SKM-1 (cell line): ENCODE results near the gene TMC5.
A peak's percentile ranks its signal among the peaks of the same experiment; 100 is the strongest.

Source experiments
- DNase-seq: peaks from one replicate; lab custom pipeline; 2025; ENCODE audit not compliant: unreplicated experiment; lab: John Stamatoyannopoulos, UW

Gene TMC5

DNA sequence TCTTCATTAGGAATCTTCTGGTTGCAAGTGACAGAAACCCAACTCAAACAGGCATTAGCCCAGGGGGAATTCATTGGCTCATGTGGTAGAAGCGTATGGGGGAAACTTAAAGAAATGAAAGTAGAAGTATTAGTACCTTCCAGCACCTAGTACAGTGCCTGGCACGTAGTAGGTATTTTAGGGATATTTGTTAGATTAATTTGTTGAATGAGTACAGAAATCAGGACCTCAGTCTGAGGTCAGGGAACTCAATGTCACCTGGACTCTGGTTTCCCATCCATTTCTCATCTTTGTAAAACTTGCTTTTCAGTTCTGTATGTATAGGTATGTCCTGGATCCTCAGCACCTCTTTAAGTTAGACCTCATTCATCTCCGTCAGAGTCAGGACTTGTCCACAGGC, 32.5 kb downstream of the TMC5 start:
- DNase-seq = no peak

DNA sequence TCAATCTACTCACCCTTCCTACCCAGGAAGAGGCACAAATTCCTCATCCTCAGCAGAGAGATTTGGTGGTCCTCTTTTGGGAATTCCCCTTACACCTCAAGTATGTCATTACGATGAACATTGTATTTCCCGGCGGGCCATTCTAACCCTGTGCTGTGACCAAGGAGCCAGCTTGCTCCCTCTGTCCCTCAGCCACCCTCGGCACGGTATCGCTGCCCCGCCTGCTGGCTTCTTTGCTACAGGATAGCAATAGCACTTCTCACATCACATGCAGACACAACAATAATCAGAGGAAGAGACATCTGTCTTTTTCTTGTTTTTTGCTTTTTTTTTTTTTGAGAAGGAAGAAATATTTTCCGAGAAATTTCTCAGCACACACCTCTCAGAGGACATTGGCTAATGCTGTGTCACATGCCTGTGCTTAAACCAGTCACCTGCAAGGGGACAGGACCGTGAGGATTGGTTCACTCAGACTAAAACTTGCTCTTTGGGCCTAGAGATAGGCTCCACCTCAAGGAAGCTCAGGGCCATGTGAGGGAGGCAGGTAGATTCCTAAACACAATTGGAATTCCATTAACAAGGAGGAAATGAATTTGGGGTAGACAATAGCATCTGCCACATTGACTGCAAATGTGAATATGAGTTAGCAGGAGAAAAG, 41.2 kb downstream of the TMC5 start:
- no peak for DNase-seq

DNA sequence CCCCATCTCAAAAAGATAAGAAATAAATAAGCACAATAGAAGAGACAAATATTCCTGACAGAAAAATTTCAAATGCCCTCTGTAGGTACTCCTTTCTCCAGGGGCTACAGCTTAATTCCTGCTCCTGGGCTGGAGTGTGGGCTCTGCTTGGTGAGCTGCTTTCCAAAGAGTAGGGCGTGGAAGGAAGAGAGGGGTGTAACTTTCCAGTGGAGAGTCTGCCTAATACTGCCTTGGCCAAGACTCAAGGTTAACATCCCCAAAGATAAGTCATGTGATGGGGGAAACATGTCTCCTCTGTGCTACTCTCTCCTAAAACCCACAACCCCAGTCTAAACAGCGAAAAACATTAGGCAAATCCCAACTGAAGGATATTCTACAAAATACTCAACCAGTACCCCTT, 42.7 kb downstream of the TMC5 start:
- DNase-seq = no peak

DNA sequence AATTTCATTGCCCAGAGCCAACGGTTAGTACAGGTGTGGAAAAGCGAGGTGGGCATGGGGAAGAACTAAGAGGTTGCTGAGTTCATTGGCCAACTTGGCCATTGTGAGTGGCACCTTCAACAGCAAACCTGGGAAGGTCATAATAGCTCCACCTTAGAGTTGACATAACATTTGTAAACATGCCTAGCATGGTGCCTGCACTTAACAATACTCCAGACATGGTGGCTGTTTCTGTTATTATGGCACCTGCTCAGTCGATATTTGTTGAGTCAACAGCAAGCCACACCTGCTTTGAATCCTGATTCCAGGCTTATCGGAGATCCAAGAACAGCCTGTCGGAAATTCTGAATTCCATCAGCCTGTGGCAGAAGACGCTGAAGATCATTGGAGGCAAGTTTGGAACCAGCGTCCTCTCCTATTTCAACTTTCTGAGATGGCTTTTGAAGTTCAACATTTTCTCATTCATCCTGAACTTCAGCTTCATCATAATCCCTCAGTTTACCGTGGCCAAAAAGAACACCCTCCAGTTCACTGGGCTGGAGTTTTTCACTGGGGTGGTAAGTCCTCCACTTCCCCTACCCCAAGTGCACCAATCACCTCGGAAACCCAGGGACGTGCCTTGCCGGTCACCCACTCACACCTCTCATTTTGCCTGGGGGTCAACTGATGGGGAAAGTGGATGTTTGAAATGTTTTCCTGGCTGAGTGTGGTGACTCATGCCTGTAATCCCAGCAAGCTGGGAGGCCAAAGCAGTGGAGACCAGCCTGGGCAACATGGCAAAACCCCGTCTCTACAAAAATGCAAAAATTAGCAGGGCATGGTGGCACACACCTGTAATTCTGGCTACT, 46.0 kb downstream of the TMC5 start:
- DNase-seq = no peak

DNA sequence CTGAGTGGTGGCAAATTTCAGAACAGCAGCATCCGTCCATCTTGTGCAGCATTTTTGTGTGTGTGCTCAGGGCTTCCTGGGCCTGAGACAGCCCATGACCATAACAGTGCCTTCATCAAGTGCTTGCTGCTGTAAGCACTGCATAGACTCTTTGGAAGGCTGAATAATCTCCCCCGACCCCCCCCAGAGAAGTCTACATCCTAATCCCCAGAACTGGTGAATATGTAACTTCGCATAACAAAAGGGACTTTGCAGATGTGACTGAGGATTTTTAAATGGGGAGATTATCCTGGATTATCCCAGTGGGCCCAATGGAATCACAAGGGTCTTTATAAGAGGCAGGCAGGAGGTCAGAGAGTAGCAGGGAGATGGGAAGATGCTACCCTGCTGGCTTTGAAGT, 50.6 kb downstream of the TMC5 start:
- no peak for DNase-seq

DNA sequence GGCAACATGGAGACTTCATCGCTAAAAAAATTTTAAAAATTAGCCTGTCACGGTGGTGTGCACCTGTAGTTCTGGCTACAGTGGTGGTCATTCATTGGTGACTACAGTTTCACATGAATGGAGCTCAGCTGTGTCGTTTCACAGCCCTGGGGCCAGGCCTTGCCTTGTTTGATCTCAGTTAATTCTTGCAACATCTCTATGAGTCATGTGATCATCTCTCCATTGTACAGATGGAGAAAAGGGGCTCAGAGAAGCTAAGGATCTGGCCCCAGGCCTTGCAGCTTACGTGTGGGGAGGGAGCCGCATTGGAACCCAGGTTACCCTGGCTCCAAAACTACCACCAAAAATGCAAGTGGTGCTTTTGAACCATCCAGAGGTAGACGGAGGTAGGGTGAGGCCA, 54.8 kb downstream of the TMC5 start:
- DNase-seq = no peak

DNA sequence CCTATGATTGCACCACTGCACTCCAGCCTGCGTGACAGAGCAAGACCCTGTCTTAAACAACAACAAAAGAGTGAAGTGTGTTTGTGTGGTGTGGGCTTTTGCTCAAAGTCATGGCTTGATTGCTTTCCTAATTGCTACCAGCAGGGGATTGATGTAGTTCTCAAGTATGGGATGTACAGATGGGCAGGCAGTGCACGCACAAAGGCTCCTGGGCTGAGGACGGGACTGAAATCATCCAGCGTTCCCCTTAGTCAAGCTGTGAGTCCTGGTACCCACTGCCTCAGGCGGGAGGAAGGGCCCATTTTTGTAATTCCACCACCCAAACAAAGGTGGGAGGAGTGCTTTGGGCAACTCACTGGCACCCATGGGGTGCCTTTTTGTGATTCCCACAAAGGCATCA, 56.9 kb downstream of the TMC5 start:
- no peak for DNase-seq

DNA sequence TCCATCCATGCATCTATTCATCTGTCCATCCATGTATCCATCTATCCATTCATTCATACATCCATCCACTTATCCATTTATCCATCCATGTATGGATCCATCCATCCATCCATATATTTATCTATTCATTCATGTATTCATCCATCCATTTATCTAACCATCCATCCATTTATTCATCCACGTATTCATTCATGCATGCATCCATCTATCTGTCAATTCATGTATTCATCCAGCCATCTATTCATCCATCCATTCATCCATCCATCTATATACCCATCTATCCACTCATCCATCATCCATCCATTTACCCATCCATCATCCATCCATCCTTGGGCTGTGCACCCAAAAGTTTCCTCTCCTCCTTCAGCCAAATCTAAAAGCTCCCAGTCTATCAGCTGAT, 60.8 kb downstream of the TMC5 start:
- no peak for DNase-seq

DNA sequence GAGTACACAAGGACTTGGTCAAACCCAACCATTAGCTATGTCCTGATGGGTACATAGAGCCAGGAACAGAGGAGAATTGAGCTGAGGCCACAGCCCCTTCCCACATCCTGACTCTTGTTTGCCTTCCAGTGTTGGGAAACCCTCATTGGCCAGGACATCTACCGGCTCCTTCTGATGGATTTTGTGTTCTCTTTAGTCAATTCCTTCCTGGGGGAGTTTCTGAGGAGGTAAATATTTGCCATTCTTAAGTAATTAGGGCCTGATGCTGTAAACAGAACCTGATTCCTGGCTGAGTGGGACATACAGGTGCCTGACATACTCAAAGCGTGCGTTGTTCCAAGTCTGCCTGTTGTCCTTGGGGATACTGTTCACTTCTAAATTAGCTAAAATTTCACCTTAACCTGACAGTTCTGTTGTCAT, 61.6 kb downstream of the TMC5 start:
- no peak for DNase-seq

DNA sequence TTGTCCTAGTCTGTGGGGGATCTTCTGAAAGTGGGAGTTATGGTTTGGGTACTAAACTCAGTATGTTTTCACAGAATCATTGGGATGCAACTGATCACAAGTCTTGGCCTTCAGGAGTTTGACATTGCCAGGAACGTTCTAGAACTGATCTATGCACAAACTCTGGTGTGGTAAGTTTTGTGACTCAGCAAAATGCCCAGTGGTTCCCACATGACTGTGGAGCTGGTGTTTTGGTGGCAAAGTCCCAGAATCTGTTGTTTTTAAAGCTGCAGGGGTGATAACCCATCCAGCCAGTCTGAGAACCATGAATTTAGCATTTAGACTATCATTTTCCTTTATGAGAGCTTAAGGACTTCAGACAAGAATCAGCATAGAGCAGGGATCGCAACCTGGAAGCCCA, 63.6 kb downstream of the TMC5 start:
- no peak for DNase-seq

DNA sequence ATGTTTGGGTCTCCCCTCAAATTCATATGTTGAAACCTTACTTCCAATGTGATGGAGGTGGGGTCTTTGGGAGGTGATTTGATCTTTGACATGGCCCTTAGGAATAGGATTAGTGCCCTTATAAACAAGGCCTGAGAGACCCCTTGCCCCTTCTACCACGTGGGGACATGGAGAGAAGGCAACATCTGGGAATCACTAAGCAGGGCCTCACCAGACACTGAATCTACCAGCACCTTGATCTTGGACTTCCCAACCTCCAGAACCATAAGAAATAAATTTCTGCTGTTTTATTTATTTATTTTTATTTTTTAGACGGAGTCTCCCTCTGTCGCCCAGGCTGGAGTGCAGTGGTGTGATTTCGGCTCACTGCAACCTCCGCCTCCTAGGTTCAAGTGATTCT, 64.1 kb downstream of the TMC5 start:
- DNase-seq = no peak

DNA sequence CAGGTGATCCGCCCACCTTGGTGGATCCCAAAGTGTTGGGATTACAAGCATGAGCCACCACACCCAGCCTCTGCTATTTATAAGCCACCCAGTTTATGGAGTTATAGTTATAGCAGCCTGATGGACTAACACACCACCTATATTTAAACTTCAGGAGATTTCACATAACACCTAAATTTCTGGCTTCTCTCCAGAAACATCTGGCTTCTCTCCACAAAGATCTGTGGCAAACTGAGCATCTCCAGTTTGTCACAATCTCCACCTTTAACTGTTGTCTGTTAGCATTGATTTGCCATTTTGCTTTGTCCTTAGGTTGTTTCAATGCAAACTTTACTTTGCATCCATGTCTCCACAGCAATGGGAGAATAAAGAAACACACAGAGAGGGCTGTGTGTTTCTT, 64.6 kb downstream of the TMC5 start:
- DNase-seq = no peak

DNA sequence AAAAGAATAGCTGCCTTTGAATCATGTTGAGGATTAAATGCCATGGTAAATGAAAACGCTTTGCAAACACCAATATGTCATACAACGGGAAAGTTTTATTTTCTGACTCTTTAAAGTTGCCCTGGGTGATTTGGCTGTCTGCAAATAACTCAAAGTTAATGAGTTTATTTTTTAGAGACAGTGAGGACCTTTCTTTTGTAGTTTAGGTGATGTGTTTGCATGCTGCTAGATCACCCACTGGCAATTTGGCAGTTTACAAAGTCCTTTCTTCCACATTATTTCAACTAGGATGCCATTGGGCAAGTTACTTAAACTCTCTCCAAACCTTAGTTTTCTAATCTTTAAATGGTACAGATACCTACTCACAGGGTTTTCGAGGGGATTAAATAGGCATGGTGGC, 66.4 kb downstream of the TMC5 start:
- DNase-seq = no peak

DNA sequence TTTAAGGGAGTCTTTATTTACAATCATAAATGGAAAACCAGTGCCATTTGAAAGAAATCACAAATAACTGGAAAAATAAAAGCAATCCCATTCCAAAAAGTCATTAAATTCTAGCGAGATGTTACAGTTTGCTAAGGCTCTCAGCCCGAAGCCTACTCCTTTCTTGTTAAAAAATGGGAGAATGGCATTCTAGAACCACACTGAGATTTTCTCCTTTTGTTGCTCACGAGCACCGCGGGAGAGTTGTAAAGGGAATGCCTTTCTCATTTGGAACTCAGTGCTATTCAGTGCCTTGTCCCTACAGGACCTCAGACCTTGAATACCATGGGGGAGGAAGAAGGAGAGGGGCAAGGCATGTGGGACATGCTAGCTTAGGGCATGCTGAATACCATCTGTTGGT, 67.9 kb downstream of the TMC5 start:
- DNase-seq = no peak

DNA sequence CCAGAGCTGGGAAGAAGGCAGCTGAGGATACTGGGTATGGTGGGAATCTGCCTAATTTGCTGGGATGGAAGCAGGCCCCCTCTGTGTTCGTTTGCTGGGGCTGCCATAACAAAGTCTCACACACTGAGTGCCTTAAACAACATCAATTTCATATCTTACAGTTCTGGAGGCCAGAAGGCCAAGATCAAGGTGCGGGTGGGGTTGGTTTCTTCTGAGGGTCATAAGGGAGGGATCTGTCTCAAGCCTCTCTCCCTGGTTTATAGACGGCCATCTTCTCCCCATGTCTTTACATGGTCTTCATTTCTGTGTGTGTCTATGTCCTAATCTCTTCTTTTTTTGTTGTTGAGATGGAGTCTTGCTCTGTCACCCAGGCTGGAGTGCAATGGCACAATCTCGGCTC, 68.4 kb downstream of the TMC5 start:
- DNase-seq = no peak

DNA sequence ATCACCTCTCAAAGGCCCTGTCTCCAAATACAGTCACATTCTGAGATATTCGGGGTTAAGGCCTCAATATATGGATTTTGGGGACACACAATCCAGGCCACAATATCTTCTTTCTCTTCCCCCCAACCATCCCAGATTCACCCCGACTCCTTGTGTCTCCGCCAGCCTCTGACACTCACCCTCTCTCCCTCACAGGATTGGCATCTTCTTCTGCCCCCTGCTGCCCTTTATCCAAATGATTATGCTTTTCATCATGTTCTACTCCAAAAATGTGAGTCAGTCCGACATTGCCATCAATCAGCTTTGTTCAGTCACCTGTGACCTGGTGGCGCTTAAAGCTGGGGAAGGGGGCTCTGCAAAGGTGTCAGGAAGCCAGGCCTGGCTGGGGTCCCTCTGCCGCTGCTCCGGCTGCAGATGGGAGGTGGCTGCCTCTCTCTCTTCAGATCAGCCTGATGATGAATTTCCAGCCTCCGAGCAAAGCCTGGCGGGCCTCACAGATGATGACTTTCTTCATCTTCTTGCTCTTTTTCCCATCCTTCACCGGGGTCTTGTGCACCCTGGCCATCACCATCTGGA, 69.2 kb downstream of the TMC5 start:
- no peak for DNase-seq

DNA sequence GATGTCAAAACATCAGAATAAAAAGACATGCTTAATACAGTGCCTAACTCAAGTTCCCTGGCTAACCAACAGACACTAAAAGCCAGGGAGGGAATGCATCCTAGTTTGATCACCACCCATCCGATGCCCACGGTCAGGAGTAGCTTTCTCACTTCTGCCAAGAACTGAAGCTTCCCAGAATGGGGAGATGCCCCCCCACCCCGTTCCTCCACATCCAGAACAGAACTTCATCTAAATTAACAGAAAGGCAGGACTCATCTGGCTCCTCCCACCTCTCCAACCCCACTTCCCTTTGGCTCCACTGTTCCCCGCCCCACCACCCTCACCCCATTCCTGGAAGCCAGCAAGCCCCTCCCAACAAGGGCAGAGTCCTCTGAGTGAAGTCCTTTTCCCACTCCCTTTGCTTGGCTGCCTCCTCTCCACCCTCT, 70.5 kb downstream of the TMC5 start:
- DNase-seq = no peak

DNA sequence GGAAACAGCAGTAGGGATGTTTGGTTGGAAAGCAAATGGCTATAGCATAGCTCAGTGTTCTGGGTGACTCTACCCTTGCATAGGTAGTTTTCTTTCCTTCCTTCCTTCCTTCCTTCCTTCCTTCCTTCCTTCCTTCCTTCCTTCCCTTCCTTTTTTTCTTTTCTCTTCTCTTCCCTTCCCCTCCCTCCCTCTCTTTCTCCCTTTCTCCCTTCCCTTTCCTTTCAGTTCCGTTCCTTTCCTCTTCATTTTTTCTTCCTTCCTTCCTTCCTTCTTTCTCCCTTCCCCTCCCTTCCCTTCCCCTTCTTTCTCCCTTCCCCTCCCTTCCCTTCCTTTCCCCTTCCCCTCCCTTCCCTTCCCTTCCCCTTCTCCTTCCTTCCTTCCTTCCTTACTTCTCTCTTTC, 72.9 kb downstream of the TMC5 start:
- DNase-seq = no peak

DNA sequence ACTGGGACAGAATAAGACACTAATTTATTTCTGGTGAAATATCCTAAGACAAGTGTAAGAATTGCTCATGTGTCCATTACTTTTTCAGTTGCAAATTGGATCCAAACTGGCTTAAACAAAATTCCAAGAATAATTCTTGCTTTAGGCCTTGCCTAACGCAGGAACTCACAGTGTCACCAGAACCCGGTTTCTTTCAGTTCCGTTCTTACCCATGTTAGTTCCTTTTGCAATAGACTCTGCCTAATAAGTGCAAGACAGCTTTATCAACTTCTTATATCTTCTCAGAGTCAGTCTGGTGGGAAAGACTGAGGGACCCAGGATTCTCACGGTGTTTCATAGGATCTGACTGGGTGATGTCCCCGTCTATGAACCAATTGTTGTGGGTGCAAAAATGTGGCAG, 79.5 kb downstream of the TMC5 start:
- no peak for DNase-seq

DNA sequence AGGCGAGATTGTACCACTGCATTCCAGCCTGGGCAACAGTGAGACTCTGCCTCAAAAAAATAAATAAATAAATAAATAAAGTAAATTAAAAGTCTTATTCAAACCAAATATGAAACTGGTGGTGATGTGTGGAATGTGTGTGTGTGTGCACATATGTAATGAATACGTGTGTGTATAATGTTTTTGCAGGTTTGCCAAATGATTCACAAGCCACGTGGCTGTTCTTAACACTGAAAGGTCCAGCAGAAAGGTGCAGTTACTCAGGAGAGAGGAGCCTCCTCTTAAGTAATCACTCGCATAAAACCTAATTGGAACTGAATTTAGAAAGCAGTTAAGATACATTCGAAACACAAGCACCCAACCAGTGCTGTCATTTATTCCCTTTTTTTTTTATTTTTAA, 81.3 kb downstream of the TMC5 start:
- DNase-seq = no peak

DNA sequence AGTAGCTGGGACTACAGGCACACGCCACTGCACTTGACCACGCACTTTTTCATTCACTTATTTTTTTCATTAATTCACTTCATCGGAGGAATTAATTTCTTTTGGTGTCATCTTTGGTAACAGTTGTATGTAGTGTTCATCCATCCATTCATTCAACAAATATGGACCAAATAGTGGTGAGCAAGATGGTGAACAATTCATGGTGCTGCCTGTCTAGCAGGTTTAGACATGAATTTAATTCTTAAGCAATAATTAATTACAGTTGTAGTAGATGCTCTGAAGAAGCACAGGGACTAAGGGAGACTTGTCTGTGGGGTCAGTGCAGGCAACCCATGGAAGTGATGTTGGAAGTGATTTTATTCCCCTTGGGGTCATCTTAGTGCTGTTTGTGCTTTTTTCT, 81.8 kb downstream of the TMC5 start:
- DNase-seq = no peak

DNA sequence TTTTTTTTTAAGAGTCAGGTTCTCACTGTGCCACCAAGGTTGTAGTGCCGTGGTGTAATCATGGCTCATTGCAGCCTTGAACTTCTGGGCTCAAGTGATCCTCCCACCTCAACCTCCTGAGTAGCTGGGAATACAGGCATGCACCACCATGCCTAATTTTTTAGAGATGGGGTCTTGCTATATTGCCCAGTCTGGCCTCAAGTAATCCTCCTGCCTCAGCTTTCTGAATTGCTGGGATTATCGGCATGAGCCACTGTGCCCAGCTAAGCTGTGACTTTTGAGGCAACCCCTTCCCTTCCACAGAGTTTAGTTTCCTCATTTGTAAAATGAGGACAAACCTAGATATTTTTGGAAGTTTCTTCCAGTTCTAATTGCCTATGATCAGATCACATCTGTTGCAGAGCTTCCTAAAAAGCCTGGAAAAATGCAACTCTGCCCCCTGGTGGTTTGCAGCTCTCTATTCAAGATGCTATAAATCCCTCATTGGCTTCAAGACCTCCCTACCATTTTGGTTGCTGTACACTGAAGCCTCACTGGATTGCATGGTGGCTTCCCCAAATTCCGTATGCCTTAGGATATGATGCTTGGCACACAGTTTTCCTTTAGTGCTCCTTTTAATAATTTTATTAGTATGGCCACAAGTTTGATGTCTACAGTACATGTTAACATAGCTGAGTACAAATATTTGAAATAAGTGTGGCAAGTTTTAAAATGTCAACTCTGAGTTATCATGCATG, 84.9 kb downstream of the TMC5 start:
- peak; percentile 20 for DNase-seq
